NCI-H2227 (cell line): ENCODE results near the gene PCCB.
"Not testable (repeated sequence)": the region's sequence is repeated elsewhere in the genome, so short reads cannot be mapped to it uniquely, and the experiment has no call there.

Source experiments
- DNase-seq: peaks from one replicate; lab custom pipeline; 2025; ENCODE audit not compliant: unreplicated experiment; lab: John Stamatoyannopoulos, UW

Gene PCCB

DNA sequence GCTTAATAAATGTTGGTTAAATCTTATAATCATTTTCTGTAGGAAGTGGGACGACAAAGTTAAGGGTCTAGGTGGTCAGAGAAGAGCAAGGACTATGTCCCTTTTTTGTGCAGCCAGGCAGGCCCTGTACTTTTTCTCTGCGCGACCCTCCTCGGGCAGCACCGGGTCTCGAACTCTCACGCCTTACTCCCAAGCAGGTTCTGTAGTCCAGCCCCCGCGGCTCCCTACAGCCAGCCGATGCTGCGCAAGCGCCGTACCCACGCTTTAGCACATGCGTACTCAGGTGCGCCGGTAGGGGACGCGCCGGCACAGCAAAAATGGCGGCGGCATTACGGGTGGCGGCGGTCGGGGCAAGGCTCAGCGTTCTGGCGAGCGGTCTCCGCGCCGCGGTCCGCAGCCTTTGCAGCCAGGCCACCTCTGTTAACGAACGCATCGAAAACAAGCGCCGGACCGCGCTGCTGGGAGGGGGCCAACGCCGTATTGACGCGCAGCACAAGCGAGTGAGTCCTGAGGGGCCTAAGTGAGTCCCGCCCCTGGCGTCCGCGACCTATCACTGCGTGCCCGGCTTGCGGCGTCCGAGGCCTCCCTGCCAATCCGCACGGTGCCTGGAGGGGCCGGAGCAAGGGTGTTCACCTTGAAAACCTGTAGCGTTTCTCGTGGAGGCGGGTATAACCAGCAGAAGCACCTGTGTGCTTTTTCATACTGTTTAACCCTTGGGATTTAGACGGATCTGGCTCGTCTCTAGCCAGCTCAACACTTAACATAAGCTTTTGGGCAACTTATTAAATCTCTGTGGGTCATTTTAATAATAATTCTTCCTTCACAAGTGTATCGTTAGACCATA, at the start of gene PCCB:
PCCB (plus strand) TSS at position 282 of the 844 bp plus-strand sequence; CDS start at position 318, 36 bp downstream.
- DNase-seq: peak; percentile 92

DNA sequence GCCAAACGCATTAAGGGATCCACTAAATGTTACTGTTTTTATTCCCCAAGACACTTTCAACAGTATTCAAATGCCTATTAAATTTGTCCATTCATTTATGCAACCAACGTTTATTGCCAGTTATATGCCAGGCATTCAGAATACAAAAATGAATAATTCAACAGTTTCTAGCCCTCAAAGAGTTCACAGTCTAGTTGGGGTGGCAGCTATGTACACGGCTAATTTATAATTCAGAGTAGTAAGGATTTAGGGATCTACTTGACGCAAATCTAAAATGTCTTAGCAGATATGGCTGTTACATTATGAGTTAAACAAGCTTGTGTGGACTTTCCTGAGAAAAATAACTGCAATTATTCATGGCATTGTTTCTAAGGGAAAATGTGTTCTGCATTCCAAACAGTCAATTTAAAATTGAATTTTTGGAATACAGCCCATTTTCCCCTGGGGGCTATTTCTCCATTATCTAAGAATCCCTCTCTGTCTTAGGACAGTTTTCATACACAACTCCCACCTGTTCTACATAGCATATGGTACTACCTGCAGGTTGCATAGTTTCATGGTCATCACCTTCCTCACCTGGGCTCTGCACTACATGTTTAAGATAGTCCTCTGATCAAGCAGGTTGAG, 42.5 kb upstream of the PCCB start:
- no peak for DNase-seq

DNA sequence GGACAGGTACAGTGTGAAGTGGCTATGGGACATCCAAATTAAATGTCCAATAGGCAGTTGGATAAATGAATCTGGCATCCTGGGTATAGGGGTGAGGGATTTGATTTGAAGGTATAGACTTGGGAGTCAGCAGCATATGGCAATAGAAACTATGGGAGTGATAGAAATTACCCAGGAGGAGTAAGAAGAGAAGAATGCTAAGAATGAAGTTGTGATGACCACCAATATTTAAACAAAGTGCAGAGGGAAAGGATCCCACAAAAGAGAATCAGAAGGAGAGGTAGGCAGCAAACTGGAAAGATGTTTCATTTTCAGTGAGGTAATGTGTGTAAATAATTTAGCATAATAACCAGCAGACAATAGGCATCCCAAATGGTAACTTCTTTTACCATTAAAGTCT, 40.2 kb upstream of the PCCB start:
- no peak for DNase-seq

DNA sequence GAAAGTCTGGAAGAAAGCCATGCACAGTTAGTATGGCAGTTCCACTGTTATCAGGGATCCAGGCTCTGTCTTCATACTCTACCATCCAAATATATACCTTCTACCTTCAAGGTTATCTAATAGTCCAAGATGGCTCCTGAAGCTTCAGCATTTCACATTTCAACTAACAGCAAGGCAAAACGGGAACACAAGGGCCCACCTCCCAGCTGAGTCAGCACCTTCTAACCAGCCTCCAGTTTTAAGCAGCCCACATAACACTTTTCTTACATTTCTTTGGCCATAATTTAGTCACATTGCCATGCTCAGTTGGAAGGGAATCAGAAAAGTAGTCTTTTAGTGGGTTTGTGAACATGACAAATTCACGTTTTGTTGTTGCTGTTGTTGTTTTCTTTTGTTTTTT, 38.6 kb upstream of the PCCB start:
- no peak for DNase-seq

DNA sequence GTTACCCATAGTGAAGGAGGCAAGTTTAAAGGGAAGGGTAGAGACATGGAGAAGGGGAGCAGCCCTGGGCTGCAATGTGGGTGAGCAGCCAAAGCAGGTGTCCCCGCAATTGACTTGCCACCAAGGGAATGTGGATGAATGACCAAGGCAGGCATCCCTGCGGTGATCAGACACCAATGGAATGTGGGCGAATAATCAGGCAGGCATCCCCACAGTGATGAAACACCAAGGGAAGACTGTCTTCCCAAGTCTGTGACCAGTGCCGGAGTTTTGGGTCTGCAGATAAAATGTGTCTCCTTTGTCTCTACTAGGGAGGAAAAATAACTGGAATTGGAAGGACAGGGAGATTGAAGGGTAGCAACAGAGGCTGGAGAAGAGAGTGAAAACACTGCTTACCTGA, 27.4 kb upstream of the PCCB start:
- DNase-seq: not testable (repeated sequence)

DNA sequence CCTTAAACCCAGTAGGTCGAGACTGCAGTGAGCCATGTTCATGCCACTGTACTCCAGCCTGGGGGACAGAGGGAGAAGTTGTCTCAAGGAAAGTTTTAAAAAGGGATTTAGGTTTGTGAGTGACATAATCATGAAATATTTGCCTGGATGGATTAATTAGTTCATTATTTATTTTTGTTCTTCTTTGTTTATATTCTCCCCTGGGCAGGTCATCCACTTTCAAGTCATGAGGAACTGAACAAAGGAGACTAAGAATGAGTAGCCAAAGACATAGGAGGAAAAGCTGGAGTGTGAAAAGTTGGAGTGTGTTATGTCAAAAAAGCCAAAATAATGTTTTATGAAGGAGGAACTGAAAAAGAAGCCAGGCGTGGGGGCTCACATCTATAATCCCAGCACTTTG, 17.7 kb upstream of the PCCB start:
- no peak for DNase-seq

DNA sequence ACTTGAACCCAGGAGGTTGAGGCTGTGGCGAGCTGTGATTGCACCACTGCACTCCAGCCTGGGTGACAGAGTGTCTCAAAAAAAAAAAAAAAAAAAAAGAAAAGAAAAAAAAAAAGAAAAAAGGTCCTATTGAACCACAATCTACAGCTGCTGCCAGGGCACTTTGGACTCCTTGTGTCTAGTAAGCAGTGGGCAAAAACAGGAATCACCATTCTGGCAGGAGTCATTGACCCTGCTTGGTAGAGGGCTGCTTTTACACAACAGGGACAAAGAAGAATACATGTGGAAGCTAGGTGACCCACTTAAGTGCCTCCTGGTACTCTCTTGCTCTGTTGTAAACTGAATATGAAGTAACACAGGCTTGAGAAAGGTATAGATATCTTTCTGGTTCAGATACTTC, 14.6 kb upstream of the PCCB start:
- no peak for DNase-seq

DNA sequence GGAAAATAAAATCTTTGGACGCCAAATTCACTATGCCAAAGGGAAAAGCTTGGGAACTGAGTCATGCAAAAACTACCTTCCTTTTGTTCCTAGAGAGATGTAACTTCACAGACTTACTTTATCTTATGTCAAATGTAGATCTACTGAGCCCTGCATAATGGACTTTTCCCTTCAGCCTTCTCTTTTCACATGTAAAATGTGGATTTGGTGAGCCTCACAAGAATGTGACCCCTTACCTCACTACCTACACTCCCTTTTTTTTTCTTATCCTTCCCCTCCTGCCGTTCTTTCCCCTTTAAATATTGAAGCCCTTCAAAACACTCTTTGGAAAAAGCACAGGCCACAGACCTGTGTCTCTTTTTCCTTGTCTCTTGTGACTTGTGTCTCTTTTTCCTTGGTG, 14.0 kb upstream of the PCCB start:
- DNase-seq: no peak

DNA sequence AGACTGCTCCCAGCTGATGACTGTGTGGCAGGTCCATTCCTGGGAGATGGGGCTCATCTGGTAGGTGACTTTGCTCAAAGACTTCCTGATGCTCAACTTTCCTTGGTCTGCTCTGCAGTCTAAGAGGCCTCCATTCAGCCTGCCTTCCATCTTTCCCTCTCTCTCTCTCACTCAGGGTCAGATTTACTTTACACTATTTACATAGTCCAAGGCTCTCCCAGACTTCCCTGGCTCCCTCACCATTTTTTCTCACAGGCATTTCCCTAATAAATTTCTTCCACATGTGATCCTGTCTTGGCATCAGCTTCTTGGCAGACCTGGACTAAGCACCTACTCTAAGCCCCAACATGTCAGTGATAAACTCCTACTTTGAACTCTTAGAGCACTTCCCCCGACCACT, 13.0 kb upstream of the PCCB start:
- no peak for DNase-seq

DNA sequence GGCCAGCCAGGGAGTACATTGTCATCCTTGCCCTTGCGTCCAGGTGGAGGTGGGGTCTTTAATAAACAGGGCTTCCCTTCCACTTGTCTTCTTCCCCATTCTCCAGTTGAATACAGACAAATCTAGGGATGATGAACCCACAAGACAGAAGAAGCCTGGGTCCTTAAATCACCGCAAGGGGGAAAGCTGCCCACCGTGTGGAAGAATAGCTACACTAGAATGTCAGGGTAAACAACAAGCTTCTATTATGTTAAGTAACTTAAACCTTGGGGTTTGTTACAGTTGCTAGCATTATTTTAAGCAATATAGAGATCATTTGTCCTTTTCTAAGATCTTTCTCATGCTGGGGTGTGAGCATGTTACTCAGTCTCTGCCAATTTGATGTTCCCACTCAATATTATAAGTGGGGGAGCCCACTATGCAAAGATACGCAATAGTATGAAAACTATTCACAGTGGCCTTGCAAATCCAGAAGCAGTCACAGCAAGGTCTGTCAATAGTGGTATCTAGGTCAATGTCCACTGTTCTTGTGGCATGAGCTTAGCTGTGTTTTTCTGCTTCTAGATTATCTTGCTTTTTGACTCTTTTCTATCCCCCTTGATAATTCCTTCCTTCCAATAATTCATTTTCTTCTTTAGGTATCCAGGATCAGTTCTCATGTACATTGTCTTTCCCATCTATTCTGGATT, 12.0 kb upstream of the PCCB start:
- no peak for DNase-seq

DNA sequence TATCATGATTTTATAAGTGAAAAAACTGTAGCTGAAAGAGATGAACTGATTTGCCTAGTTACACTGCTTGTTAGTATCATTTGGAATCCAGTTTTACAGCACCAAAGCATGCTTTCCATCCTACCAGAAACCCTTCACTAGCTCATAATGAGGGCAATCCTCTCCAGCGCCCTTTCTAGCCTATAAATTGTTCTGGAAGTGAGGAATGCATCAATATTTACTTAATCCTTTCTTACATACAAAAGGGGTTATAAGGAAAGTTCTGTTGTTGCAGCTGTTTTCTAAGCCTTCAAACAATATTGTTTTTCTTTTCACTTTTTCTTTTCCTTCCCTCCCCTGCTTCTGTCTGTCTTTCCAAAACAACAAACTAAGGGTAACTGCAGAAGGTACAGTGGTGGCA, 11.0 kb upstream of the PCCB start:
- DNase-seq: no peak

DNA sequence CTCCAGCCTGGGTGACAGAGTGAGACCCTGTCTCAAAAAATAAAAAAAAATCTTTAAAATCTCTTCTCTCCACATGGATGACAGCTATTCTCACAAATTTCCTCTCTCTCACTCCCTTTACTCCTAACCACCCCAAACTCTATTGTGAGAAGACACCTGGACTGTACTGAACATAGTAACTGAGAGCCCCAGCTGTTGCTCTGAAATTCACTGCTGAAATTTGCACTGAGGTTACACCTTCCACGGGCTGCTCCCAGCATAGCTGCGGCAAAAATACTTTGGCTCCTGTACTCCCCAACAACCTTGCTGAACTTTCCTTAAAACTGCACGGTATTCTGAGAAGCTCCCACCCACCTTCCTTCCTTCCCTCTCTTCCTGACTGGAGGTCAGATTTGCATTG, 4.4 kb upstream of the PCCB start:
- DNase-seq: no peak

DNA sequence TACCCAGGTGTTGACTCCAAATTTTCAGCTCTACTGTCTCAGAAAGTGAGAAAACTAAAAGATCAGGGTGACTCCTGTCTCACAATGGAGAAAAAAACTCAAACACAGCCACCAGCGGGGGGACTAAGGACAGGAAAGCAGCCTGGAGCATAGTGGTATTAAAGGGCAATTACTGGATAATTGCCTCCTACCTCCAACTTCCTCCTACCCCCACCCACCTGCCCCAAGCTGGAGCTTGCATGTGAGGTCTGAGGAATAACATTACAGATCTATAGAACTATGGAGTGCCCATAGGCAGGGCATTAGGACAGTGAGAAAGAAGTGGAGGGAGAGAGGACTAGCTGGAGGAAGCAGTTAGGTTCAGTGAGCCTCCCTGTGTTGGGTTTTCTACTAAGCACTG, 2.7 kb upstream of the PCCB start:
- peak; percentile 3 for DNase-seq

DNA sequence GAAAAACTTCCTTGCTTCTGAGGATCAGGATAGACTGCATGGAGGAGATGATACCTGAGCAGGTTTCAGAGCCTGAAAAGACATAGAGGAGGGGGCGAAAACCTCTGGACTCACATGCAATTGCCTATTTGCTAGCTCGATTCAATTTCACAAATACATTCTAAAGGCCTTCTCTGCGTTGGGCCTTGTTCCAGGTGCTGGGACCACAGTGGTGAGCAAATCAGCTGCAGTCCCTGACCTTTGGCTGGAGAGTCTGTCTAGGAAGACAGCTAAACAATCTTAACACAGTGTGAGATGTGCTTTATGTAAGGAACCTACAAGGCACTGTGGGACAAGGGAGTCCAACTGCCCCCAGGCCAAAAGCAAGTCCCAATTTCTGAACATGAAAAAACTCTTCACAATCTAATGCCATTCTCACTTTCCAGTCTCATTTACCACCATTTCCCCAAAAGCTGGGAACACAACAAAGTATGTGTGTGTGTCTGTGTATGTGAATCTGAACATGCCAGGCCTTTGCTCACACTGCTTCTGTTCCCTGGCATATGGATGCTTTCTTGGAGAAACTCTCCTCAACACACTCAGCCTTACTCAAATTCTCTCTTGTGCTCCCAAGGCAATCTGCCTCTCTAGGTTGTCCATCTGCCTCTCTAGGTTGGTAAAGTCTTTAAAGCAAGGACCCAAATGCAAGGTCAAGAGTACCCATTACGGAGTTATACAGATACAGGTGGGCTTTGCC, 2.1 kb upstream of the PCCB start:
- DNase-seq: no peak

DNA sequence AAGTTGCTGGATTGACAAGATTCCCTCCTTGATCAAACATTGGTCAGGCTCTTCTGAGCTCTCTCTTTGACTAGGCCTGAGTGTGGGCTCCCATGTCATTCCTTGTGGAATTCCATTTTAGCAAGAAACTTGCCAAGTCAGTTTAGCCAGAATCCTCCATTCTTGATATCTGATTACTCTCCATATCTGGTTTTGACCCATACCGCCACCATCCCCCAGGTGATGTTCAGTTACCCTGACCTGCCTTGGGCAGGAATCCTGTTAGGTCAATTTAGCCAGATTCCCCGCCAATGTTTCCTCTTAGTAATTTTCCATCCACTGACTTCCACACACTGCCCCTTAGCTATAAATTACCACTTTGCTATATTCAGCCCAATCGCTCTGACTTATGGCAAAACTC, 1.0 kb upstream of the PCCB start:
- no peak for DNase-seq

DNA sequence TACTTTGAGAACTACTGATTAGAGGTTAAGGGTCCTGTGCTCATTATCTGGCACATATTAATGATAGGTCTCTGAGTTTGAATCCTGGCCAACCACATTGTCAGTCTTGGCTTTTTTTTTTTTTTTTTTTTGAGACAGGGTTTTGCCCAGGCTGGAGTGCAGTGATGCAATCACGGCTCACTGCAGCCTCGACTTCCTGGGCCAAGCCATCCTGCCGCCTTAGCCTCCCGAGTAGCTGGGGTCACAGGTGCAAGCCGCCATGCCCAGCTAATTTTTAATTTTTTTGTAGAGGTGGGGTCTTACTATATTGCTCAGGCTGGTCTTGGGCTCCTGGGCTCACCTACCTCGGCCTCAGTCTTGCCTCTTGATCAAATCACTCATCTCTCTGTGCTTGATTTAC, 547 bp upstream of the PCCB start:
- DNase-seq: no peak

DNA sequence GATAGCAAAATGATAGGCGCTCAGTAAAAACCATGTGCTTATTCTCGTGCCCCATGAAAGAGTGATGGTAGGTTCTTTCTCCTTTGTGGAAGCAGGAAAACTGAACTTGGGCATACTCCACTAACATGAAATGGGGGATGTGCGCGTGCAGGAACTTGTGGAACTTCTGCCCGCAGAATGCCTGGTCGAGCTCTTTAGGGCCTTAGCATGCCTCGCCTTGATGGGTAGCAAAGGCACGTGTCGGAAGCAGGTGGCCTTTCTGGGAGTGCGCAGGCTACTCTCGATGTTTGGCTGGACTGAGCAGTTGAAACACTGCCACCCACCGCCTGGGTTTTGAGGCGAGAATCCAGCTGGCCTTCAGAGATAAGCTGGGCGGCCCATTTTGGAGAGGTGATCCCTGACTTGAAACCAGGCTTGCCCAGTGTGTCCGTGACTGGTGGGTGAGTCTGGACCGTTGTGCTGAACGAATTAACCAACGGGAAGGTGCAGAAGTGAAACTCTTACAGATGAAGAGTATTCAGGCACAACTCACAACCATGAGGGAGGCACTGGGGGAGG, 842 bp downstream of the PCCB start:
- DNase-seq: peak; percentile 59

DNA sequence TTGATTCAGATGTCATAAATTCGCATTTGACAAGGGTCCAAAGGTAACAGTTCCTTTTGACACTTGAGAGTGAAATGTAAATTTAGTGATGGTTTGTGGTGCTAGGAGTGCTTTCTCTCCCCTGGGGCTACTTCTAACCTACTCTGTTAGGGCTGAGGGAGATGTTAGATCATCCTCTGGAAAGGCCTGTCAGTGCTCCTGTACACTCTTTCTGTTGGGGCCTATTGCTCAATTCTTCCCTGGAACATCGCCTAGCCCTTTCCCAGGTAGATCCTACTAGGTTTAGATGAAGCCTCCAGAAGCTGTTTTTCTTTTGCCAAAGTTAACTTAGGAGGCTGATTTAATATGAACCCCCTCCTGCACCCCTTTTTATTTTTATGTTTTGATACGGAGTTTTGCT, 1.4 kb downstream of the PCCB start:
- DNase-seq: no peak

DNA sequence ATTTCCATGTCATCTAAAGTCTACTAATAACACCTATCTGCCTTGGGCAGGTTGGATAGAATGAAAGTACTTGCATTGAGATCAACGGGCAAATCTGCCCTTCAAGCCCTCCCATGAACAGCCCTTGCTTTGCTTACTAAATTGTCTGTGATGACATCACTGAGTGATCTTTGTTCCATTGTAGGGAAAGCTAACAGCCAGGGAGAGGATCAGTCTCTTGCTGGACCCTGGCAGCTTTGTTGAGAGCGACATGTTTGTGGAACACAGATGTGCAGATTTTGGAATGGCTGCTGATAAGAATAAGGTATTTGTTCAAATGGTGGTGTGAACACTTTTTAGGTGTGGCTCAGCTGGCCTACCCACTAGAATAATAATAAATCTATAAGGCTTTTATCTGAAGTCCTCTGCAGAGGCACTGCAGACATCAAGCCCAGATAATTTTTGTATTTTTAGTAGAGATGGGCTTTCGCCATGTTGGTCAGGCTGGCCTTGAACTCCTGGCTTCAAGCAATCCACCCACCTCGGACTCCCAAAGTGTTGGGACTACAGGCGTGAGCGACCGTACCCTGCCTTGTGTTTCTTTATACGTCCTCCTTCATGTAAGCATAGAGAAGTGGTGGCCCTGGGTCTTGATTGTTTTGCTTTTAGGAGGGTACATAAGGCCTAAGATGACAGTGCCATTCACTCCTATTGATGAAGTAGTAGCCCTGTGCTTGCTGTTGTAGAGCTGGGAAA, 5.7 kb downstream of the PCCB start:
- no peak for DNase-seq

DNA sequence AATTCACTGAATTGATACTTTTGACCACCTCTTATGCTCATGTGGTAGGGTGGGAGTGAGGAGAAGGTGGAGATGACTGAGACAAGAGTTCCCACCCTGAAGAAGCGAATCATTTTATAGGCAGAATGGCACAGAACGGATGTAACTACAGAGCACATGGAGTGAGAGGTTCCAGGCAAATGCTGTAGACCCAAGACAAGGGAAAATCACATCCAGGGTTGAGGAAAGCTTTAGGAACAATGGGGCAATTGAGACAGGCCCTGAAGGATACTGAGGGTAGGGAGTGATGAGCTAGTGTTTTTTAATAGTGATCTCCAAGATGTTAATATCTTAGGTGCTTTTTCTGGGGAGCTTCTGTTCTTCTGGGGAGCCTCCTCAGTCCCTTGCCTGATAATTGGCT, 8.1 kb downstream of the PCCB start:
- DNase-seq: no peak

DNA sequence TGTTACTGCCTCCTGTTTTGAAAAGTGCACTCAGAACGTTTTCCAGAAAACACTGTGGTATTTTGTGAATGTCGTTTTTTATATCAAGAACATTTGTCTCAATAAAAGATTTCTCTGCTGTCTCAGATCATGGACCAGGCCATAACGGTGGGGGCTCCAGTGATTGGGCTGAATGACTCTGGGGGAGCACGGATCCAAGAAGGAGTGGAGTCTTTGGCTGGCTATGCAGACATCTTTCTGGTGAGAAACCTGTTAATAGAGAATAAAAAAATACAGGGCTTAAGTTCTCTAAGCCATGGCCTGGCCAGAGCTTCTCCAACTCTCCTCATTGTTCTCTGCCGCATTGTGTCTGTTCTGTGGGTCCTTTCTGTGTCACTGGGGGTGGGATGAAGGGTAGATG, 11.7 kb downstream of the PCCB start:
- no peak for DNase-seq
